GM12878 (cell line): ENCODE data around the gene VPS54. TPM values are rescaled to one million over a fixed set of nuclear protein-coding genes. Genes with fewer than 3 reads are reported as not detected.

Experiments used
- ATAC-seq: fragments of 200-7000 bp; cut with Tn5 transposase; 3 replicates; pipeline ENCODE4 v1.9.1; 2020; ENCODE audit warnings: mild to moderate bottlenecking, moderate library complexity
- BruUV-seq: library from RNA; stranded (reverse); fragments of 400-500 nt; replicated peaks from 2 replicates; lab custom pipeline; 2021; lab: Mats Ljungman, UMichigan
- CTCF ChIA-PET: fragments of 300-600 bp; sonication (Branson Sonifier 250); formaldehyde crosslinking; extraction: SDS; loops from one replicate; lab custom pipeline; 2021; ENCODE audit warnings: inconsistent platforms; lab: Yijun Ruan, JAX
- POLR2A ChIA-PET: fragments of 350-600 bp; formaldehyde crosslinking; extraction: SDS; loops from one replicate; lab custom pipeline; 2021; ENCODE audit warnings: inconsistent platforms; lab: Charles Lee
- RAD21 ChIA-PET: fragments of 300-600 bp; sonication (Branson Sonifier 250); formaldehyde crosslinking; loops from one replicate; lab custom pipeline; 2023; ENCODE audit warnings: antibody characterized with exemption; ENCODE audit not compliant: unreplicated experiment; lab: Charles Lee
- SMC1A ChIA-PET: fragments of 300-600 bp; sonication (Branson Sonifier 250); formaldehyde crosslinking; loops from one replicate; lab custom pipeline; 2023; ENCODE audit not compliant: unreplicated experiment, uncharacterized antibody; lab: Charles Lee
- DNase-seq: peaks from one replicate; pipeline ENCODE4 v3.0.0-alpha.2; 2011; ENCODE audit warnings: low read depth, low spot score
- FAIRE-seq: peaks from 3 replicates; lab custom pipeline; 2011; peaks lifted over from hg19 to GRCh38; lab: Jason Lieb, UNC
- H2AFZ ChIP-seq: 2 replicates; pipeline ENCODE4 v1.6.0; 2011; ENCODE audit warnings: low read depth, low read length, control low read depth; ENCODE audit not compliant: control insufficient read depth
- H3K27ac ChIP-seq: 2 replicates; pipeline ENCODE4 v1.5.1; 2011; ENCODE audit warnings: control low read depth; ENCODE audit not compliant: control insufficient read depth, insufficient read depth
- H3K27me3 ChIP-seq, 2 experiments: replicated peaks in 1 of 2; 2 replicates each; pipeline versions ENCODE4 v1.6.0 to v1.6.1; 2011; ENCODE audit warnings: low read length in 1 of 2; ENCODE audit not compliant: control insufficient read depth in 2 of 2, insufficient read depth in 2 of 2
- H3K36me3 ChIP-seq, 2 experiments: 2 replicates each; pipeline ENCODE4 v1.5.1; 2011; ENCODE audit warnings: low read length in 1 of 2; ENCODE audit not compliant: control insufficient read depth in 2 of 2, insufficient read depth in 2 of 2
- H3K4me1 ChIP-seq: 2 replicates; pipeline ENCODE4 v1.6.1; 2011; ENCODE audit warnings: mild to moderate bottlenecking, low read length, moderate library complexity, mixed read lengths; ENCODE audit not compliant: control insufficient read depth, insufficient read depth
- H3K4me2 ChIP-seq: 2 replicates; pipeline ENCODE4 v1.6.0; 2011; ENCODE audit warnings: control low read depth; ENCODE audit not compliant: control insufficient read depth, insufficient read depth
- H3K4me3 ChIP-seq: fragments of 200-600 bp; sonication (generic); 2 replicates; pipeline ENCODE4 v1.5.1; 2016
- H3K79me2 ChIP-seq: 2 replicates; pipeline ENCODE4 v1.6.0; 2011; ENCODE audit warnings: low read length; ENCODE audit not compliant: control insufficient read depth, insufficient read depth
- H3K9ac ChIP-seq: 2 replicates; pipeline ENCODE4 v1.8.0; 2011; ENCODE audit warnings: low read length, control low read depth, mixed read lengths; ENCODE audit not compliant: control insufficient read depth, insufficient read depth
- H3K9me3 ChIP-seq: replicated peaks from 3 replicates; pipeline ENCODE4 v1.5.1; 2011; ENCODE audit warnings: mild to moderate bottlenecking, low read length; ENCODE audit not compliant: control insufficient read depth, insufficient read depth
- H4K20me1 ChIP-seq: 2 replicates; pipeline ENCODE4 v1.6.0; 2011; ENCODE audit not compliant: control insufficient read depth, insufficient read depth
- ATF7 ChIP-seq: fragments of 450-650 bp; IDR thresholded peaks from 2 replicates; pipeline ENCODE4 v1.6.1; 2016; ENCODE audit warnings: low read depth, mild to moderate bottlenecking
- IKZF2 ChIP-seq, 2 experiments: fragments of 450-650 bp; IDR thresholded peaks; 2 replicates each; pipeline ENCODE4 v1.6.1; 2017; ENCODE audit warnings: mild to moderate bottlenecking in 2 of 2, moderate library complexity in 2 of 2
- MAX ChIP-seq: IDR thresholded peaks from 2 replicates; pipeline ENCODE4 v1.6.1; 2012; ENCODE audit warnings: low read depth, low read length, improper control_type of control experiment
- NFIC ChIP-seq: IDR thresholded peaks from 2 replicates; pipeline ENCODE4 v1.6.1; 2012; ENCODE audit warnings: low read depth, mild to moderate bottlenecking, inconsistent platforms, low read length, moderate library complexity
- PML ChIP-seq: IDR thresholded peaks from 2 replicates; pipeline ENCODE4 v1.6.1; 2012; ENCODE audit warnings: low read length, inconsistent platforms
- RUNX3 ChIP-seq: IDR thresholded peaks from 2 replicates; pipeline ENCODE4 v1.6.1; 2012; ENCODE audit warnings: low read length, inconsistent platforms
- TCF12 ChIP-seq: IDR thresholded peaks from 2 replicates; pipeline ENCODE4 v1.6.1; 2011; ENCODE audit warnings: low read depth, mild to moderate bottlenecking, low read length
- TCF7 ChIP-seq: IDR thresholded peaks from 2 replicates; pipeline ENCODE4 v1.6.1; 2014; ENCODE audit warnings: antibody characterized with exemption, borderline replicate concordance
- WGBS: methylation state at CpG from one replicate; pipeline ENCODE4 v1.1.6; 2016; ENCODE audit warnings: low lambda C conversion rate; ENCODE audit not compliant: insufficient replicate concordance, insufficient coverage; ENCODE audit errors: missing lambda C conversion rate; 5-methylcytosine and 5-hydroxymethylcytosine counted together
- in situ Hi-C: fragments of 300-500 bp; cut with MboI; formaldehyde crosslinking; loops from 9 replicates; pipeline ENCODE4 v1.14.3; 2018; ENCODE audit warnings: mixed read lengths
- intact Hi-C: fragments of 100-400 bp; cut with micrococcal nuclease; formaldehyde crosslinking; loops from one replicate; pipeline ENCODE4 v1.14.2; 2022; ENCODE audit not compliant: unreplicated experiment
- polyA plus RNA-seq, 11 experiments: library from polyadenylated mRNA; depleted of rRNA in 4 of 11; unstranded in 6 of 11; stranded (reverse) in 5 of 11; fragments of >200 nt; fragmentation: Nextera tagmentation in 4 of 11; fragmentation: Illumina TruSeq in 1 of 11; extraction: Ambion mirVana in 4 of 11; extraction: Trizol in 1 of 11; gene quantifications; 1 replicate in 1 of 11; 2 replicates in 10 of 11; pipeline versions ENCODE4 v1.2.1 to v1.2.3, GENCODE V29; 2011 to 2016; ENCODE audit warnings: inconsistent platforms in 2 of 11, missing spikeins in 2 of 11, low read depth in 1 of 11
- total RNA-seq, 4 experiments: library from RNA; depleted of rRNA in 3 of 4; stranded (reverse); fragments of >200 nt in 3 of 4; fragmentation: Illumina TruSeq in 1 of 4; extraction: Trizol in 1 of 4; gene quantifications; 2 replicates each; pipeline versions ENCODE4 v1.2.1 to v1.2.3, GENCODE V29; 2013 to 2021

VPS54 gene
- total and polyA plus RNA-seq, 10 of the 15 experiments (the other 5 are each of a cell fraction or from before 2014, with no cell fraction given), result 1.6 to 16.2 (median 9.3) TPM

- peaks cover 0 to 3% of the 10 kb centered on the region in 2 experiments; a peak in 1 of 4 replicates for H3K36me3 ChIP-seq
- WGBS, result 23% methylated on average over 2 of the region's 2 CpGs
- intact Hi-C loops (no loop called here), in situ Hi-C loops (no loop called here)
- H3K9ac ChIP-seq, result no peak overlapping the region
- H3K4me3 ChIP-seq, result no peak overlapping the region
- H4K20me1 ChIP-seq, result no peaks in the 10 kb centered on the region
- no peaks in the 10 kb centered on the region for H3K9me3 ChIP-seq
- TF ChIP-seq ATF7 (0 out of 2 replicates have a peak, but pooled peaks have one; percentile 9), TCF12 (no peak), PML (no peak), TCF7 (peak; percentile 94), NFIC (0 out of 2 replicates have a peak, but pooled peaks have one; percentile 28), RUNX3 (peak; percentile 84), MAX (no peak), IKZF2 (IDR thresholded peaks at IDR 0.05) (0 out of 4 replicates have a peak, but pooled peaks of 1 of the 2 experiments have one; percentile 13)
- no peak overlapping the region for H2AFZ ChIP-seq
- H3K4me2 ChIP-seq, result 0 out of 2 replicates have a peak overlapping the region, but pooled peaks have one; percentile 5
- CTCF ChIA-PET, result interaction anchor here (0.6 to 14.9 kb wide), 9 partner anchors 9 to 173 kb away, joined by 3 to 170 read pairs (median 3); no protein-coding TSS in a partner anchor
- no TSS peak for BruUV-seq
- SMC1A ChIA-PET, result interaction anchor here (0.7 to 10.2 kb wide), 7 partner anchors 23 to 183 kb away, joined by 3 to 90 read pairs (median 3); partner anchors contain the start of gene UGP2
- ATAC-seq (peak; percentile 73), FAIRE-seq (no peak), DNase-seq (no peak)
- RAD21 ChIA-PET, result interaction anchor here (0.5 to 1.8 kb wide), 4 partner anchors 8 to 281 kb away, joined by 3 to 7 read pairs (median 5); partner anchors contain the start of gene UGP2
- POLR2A ChIA-PET, result interaction anchor here (0.7 to 1.4 kb wide), 2 partner anchors 18 to 371 kb away, joined by 4 read pairs; no protein-coding TSS in a partner anchor
- H3K79me2 ChIP-seq, result no peaks in the 10 kb centered on the region; the same call in none of the 2 replicates
- H3K27me3 ChIP-seq, result no peaks in the 10 kb centered on the region
- H3K27ac ChIP-seq, result peak overlapping the region; percentile 12; the same call in 1 of the 2 replicates
- H3K4me1 ChIP-seq, result no peaks in the 10 kb centered on the region
These were observed 153.1 kb downstream of the VPS54 start for GRCh38 chr2:63866009-63866709.
